ENCODE results near the gene SLC2A9. TPM values are rescaled to one million over a fixed set of nuclear protein-coding genes. Genes with fewer than 3 reads are reported as not detected.

SLC2A9 gene
- total and polyA plus RNA-seq, 2 of the 8 experiments (the other 6 are each of a cell fraction or from before 2014, with no cell fraction given): 0.20 to 0.26 TPM

DNA sequence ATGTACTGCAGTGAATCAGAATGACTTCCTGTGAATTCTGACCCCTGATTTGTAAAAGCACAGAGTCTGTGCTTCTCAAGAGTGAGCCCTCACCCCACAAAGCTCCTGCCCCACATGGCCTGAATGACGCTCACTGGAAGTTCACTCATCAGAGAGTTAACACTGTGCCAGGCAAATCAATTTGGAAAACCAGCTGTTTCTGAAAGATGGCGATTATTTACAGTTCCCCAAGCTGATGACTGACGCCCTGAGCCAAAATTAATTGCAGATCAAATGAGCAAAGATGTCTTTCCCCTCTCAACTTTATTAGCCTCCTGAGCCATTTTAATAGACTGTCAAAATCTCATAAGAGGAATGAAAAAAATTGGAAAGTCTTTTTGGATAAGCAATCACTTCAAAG, 118.0 kb downstream of the SLC2A9 start (continued):
- TF ChIP-seq, protein P1, sequence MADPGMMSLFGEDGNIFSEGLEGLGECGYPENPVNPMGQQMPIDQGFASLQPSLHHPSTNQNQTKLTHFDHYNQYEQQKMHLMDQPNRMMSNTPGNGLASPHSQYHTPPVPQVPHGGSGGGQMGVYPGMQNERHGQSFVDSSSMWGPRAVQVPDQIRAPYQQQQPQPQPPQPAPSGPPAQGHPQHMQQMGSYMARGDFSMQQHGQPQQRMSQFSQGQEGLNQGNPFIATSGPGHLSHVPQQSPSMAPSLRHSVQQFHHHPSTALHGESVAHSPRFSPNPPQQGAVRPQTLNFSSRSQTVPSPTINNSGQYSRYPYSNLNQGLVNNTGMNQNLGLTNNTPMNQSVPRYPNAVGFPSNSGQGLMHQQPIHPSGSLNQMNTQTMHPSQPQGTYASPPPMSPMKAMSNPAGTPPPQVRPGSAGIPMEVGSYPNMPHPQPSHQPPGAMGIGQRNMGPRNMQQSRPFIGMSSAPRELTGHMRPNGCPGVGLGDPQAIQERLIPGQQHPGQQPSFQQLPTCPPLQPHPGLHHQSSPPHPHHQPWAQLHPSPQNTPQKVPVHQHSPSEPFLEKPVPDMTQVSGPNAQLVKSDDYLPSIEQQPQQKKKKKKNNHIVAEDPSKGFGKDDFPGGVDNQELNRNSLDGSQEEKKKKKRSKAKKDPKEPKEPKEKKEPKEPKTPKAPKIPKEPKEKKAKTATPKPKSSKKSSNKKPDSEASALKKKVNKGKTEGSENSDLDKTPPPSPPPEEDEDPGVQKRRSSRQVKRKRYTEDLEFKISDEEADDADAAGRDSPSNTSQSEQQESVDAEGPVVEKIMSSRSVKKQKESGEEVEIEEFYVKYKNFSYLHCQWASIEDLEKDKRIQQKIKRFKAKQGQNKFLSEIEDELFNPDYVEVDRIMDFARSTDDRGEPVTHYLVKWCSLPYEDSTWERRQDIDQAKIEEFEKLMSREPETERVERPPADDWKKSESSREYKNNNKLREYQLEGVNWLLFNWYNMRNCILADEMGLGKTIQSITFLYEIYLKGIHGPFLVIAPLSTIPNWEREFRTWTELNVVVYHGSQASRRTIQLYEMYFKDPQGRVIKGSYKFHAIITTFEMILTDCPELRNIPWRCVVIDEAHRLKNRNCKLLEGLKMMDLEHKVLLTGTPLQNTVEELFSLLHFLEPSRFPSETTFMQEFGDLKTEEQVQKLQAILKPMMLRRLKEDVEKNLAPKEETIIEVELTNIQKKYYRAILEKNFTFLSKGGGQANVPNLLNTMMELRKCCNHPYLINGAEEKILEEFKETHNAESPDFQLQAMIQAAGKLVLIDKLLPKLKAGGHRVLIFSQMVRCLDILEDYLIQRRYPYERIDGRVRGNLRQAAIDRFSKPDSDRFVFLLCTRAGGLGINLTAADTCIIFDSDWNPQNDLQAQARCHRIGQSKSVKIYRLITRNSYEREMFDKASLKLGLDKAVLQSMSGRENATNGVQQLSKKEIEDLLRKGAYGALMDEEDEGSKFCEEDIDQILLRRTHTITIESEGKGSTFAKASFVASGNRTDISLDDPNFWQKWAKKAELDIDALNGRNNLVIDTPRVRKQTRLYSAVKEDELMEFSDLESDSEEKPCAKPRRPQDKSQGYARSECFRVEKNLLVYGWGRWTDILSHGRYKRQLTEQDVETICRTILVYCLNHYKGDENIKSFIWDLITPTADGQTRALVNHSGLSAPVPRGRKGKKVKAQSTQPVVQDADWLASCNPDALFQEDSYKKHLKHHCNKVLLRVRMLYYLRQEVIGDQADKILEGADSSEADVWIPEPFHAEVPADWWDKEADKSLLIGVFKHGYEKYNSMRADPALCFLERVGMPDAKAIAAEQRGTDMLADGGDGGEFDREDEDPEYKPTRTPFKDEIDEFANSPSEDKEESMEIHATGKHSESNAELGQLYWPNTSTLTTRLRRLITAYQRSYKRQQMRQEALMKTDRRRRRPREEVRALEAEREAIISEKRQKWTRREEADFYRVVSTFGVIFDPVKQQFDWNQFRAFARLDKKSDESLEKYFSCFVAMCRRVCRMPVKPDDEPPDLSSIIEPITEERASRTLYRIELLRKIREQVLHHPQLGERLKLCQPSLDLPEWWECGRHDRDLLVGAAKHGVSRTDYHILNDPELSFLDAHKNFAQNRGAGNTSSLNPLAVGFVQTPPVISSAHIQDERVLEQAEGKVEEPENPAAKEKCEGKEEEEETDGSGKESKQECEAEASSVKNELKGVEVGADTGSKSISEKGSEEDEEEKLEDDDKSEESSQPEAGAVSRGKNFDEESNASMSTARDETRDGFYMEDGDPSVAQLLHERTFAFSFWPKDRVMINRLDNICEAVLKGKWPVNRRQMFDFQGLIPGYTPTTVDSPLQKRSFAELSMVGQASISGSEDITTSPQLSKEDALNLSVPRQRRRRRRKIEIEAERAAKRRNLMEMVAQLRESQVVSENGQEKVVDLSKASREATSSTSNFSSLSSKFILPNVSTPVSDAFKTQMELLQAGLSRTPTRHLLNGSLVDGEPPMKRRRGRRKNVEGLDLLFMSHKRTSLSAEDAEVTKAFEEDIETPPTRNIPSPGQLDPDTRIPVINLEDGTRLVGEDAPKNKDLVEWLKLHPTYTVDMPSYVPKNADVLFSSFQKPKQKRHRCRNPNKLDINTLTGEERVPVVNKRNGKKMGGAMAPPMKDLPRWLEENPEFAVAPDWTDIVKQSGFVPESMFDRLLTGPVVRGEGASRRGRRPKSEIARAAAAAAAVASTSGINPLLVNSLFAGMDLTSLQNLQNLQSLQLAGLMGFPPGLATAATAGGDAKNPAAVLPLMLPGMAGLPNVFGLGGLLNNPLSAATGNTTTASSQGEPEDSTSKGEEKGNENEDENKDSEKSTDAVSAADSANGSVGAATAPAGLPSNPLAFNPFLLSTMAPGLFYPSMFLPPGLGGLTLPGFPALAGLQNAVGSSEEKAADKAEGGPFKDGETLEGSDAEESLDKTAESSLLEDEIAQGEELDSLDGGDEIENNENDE (IDR thresholded peaks at IDR 0.05; ENCODE audit: insufficient replicate concordance, low read length): no peak
- TF ChIP-seq, protein P2, sequence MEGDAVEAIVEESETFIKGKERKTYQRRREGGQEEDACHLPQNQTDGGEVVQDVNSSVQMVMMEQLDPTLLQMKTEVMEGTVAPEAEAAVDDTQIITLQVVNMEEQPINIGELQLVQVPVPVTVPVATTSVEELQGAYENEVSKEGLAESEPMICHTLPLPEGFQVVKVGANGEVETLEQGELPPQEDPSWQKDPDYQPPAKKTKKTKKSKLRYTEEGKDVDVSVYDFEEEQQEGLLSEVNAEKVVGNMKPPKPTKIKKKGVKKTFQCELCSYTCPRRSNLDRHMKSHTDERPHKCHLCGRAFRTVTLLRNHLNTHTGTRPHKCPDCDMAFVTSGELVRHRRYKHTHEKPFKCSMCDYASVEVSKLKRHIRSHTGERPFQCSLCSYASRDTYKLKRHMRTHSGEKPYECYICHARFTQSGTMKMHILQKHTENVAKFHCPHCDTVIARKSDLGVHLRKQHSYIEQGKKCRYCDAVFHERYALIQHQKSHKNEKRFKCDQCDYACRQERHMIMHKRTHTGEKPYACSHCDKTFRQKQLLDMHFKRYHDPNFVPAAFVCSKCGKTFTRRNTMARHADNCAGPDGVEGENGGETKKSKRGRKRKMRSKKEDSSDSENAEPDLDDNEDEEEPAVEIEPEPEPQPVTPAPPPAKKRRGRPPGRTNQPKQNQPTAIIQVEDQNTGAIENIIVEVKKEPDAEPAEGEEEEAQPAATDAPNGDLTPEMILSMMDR (IDR thresholded peaks at IDR 0.05; ENCODE audit: control extremely low read depth in 1 of 3, insufficient read depth in 1 of 3, low read depth in 1 of 3, low read length in 3 of 3): no peak
